CD4-positive, alpha-beta T cell treated with Interleukin-4 for 1 hour (primary cell): ENCODE measurements around the gene MEX3D.

Experiments
- DNase-seq, 2 donors: peaks; one replicate each; pipeline ENCODE4 v3.0.0-alpha.2; 2020 to 2022

The MEX3D gene

DNA sequence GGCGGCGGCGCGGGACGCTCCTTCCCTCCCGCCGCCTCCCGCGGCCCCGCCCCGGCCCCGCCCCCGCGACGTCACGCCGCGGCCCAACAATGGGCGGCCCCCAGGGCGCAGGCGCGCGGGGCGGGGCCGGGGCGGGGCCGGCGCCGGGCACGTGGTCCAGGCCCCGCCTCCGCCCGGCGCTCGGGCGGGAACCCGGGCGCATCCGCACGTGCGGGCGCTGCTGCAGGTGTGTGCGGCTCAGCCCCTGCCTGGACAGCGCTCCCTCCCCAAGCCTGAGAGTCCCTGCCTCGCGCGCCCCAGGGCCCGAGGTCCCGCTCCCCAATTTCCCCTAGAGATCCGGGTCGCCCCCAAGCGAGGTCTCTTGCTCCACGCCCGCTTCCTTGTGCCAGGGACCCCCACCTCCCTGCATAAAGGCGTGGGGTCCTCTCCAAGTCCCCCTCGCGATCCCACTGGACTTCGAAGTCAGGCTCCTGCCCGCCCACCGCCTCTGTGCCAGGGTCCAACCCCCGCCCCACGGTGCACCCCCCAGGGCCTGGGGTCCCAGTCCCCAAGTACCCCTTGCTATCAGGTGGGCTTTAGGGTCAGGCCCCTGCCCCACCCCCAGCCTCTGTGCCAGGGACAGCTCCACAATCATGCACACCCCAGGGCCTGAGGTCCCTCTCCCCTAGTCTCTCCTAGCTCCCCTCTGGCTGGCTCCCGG is at the start of gene MEX3D:
Gene MEX3D, minus strand, starts transcription at position 6 of the 700 bp plus-strand sequence. CDS start 267 bp downstream, outside the sequence.
- peak; percentile 79 to 81 for DNase-seq

DNA sequence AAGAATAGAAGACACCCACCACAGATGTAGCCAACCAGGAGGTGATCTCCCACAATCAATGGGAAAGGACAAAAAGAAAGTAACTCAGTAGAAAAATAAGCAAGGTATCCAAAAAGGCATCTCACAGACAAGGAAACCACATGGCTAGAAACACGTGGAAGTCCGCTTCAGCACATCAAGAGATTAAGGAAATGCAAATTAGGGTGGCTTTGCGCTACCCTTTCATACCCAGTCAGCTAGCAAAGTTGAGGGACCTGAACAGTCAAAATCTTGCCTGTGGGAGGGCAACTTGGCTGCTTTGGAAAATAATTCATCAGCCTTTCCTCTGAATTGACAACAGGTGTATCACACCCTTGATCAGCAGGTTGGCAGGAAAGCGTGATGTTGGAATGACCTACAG is 48.8 kb upstream of the MEX3D start:
- no peak for DNase-seq

DNA sequence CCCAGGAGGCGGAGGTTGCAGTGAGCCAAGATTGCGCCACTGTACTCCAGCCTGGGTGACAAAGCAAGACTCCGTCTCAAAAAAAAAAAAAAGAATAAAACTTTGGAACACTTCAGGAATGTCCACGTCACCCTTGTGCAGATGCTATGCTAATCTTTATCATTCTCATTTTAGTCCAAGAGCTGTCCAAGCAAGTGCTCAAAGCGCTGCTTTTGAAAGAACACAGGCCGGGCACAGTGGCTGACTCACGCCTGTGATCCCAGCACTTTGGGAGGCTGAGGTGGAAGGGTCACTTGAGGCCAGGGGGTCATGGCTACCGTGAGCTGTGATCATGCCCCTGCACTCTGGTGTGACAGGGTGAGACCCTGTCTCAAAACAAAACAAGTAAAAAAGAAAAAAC is 48.3 kb upstream of the MEX3D start:
- DNase-seq, result no peak

DNA sequence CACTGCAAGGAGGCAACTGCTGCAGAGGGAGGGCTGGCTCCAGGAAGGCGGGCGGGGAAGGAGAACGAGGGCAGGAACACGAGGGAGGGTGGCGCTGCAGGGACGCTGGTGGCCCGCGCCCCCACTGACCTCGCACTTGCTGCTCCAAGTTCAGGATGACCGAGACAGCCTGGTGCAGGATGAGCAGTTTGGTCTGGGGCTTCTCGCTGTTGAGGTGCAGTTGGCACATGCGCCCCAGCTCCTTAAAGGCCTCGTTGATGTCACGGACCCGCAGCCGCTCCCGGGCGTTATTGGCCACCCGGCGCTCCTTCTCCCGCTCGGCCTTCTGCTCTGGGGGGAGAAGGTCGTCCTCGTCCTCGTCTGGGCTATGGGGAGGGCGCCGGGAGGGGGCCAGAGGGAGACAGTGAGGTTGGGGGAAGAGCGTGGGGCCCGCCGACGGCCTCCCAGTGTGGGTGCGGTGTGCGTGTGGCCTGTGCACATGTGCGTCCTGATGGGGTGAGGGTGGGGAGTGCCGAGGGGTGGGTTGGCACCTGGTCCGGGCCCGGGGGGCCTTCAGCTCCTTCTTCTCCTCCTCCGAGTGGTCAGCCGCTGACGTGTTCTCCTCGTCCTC is 47.1 kb upstream of the MEX3D start:
- no peak for DNase-seq

DNA sequence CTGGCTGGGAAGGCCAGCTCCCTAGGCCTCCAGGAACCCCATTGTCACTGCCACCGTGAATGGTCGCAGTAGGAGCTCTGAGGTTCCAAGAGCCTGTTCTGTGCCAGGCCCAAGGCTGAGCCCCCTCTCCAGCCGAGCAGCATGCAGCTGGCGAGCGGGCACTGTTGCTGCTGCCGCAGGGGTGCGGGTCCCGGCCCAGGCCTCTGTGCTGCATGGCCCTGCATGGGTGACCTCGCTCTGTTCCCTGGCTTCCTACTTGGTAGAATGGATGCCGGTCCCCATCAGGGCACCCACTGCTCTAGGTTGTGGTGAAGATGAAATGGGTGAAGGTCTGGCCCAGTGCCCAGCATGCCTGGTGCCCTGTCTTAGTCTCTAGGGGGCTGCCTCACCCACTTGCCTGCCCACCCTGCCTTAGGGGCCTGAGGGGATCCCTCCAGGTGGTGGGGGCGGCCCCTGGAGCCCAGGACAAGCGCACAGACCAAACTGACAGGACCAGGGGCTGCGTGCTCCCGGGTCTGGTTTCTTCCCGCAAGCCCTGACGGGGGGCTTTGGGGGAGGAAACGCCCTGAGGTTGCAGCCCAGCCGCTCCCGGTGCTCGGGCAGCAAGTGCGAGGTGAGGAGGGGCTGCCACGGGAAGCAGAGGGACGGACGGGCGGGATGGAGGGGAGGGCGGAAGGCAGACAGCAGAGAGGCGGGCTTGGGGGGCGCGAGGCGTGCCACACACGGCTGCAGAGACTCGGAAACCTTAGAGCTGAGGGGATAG is 45.9 kb upstream of the MEX3D start:
- no peak for DNase-seq

- DNase-seq, result no peak
These were observed 45.0 kb upstream of the MEX3D start for GRCh38 chr19:1613146-1613545.

DNA sequence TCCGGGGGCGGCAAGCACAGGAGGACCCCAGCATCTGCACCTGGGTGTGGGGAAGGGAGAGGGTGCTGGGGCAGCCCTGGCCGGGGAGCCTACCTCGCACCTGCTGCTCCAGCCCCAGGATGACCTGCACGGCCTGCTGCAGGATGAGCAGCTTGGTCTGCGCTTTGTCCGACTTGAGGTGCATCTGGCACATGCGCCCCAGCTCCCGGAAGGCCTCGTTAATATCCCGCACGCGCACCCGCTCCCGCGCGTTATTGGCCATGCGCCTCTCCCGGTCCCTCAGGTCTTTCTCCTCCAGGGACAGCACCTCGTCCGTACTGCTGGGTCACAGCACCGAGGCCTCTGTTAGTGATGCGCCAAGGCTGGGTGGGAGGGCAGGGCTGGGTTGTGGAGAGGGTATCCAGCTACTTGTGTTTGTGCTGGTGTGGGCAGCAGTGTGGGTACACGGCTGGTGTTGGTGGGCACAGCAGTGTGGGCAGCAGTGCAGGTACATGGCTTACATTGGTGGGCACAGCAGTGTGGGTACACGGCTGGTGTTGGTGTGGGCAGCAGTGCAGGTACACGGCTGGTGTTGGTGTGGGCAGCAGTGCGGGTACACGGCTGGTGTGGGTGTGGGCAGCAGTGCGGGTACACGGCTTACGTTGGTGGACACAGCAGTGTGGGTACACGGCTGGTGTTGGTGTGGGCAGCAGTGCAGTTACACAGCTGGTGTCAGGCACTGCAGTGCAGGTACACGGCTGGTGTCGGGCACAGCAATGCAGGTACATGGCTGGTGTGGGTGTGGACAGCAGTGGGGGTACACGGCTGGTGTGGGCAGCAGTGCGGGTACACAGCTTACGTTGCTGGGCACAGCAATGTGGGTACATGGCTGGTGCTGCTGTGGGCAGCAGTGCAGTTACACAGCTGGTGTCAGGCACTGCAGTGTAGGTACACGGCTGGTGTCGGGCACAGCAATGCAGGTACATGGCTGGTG is 44.3 kb upstream of the MEX3D start:
- no peak for DNase-seq

GRCh38 chr19:1611353-1611752 is 43.2 kb upstream of the MEX3D start:
- no peak for DNase-seq

- DNase-seq, result no peak
These were observed 42.5 kb upstream of the MEX3D start for GRCh38 chr19:1610579-1610978.

GRCh38 chr19:1609680-1610474 is 41.8 kb upstream of the MEX3D start:
- DNase-seq, result no peak

DNA sequence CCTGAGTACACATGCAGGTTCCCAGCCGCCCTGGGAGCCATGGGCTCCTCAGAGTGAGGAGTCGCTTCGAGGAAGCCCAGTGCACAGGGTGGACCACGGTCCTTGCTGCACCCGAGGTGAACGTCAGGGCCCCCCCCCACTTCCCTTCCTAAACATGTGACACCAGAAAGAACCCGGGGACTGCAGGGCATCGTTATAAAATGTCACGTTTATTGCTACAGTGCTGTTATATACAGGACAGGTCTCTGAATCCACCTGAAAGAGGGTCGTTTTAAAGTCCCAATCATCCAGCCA is 40.9 kb upstream of the MEX3D start:
- DNase-seq, result peak; percentile 28 to 34

DNA sequence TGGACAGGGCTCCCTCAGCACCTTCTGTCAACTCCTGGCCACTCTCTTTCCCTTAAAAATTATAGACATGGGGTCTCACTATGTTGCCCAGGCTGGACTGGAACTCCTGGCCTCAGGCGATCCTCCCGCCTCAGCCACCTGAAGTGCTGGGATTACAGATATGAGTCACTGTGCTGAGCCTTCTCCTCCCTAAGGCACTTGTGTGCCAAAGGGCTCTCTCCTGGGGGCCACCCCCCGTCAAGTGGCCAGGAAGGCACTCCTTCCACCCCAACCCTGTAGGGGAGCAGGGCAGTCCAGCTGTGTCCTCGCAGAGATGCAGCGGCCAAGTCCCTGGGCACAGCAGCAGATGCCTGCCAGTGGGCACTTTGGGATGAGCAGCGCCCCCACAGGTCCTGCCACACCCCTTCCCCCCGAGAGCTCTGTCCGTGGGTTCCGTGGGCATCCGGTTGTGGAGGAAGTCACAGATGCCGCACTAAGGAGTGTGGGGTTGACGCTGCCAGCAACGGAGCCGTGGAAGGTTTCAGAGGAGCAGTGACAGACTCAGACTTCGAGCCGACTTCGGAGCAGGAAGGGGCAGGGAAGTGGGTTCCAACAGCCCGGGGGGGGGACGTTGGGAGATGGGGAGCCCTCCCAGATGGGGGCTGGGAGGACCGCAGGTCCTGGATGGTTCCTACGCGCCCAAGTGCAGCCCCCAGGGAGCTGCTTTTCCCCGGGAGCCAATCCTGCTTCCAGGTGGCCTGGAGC is 40.4 kb upstream of the MEX3D start:
- DNase-seq, result peak; percentile 18 to 48

GRCh38 chr19:1606138-1606651 is 38.1 kb upstream of the MEX3D start:
- no peak for DNase-seq

- peak; percentile 94 for DNase-seq
These were observed 37.4 kb upstream of the MEX3D start, which contains the start of gene UQCR11 for GRCh38 chr19:1605236-1606137. Gene UQCR11, minus strand, starts transcription at chr19:1605462. Its CDS starts 53 bp downstream, at chr19:1605409.

DNA sequence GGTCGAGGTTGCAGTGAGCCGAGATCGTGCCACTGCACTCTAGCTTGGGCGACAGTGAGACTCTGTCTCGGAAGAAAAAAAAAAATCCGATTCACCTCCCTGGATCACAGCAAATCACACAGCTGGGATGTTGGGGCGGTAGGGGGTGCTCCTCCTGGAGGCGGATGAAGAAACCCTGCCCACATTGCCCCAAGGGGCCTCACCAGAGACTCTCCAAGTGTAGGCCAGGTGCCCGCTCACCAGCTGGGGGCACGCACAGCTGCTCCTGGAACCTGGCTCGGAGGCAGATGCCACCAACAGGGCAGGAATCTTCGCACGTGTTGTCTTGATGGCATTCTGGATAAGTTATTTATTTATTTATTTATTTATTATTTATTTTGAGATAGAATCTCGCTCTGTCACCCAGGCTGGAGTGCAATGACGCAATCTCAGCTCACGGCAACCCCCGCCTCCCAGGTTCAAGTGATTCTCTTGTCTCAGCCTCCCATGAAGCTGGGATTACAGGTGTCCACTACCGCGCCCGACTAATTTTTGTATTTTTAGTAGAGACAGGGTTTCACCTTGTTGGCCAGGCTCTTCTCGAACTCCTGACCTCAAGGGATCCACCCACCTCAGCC is 34.1 kb upstream of the MEX3D start:
- DNase-seq, result no peak

DNA sequence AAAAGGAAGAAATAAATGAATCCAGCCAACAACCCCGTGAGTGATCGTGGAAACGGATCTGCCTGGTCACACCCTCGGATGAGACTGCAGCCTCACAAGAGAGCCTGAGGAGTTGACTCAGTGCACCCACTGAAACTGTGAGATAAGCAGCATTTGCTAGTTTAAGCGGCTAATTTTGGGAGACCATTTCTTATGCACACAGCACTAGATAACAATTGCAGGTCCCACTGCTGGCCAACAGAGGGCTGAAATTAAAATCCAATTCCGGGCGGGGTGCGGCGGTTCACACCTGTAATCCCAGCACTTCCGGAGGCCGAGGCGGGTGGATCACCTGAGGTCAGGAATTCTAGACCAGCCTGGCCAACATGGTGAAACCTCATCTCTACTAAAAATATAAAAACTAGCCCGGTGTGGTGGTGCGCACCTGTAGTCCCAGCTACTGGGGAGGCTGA is 33.5 kb upstream of the MEX3D start:
- DNase-seq, result no peak

GRCh38 chr19:1599460-1599846 is 31.3 kb upstream of the MEX3D start:
- no peak for DNase-seq

DNA sequence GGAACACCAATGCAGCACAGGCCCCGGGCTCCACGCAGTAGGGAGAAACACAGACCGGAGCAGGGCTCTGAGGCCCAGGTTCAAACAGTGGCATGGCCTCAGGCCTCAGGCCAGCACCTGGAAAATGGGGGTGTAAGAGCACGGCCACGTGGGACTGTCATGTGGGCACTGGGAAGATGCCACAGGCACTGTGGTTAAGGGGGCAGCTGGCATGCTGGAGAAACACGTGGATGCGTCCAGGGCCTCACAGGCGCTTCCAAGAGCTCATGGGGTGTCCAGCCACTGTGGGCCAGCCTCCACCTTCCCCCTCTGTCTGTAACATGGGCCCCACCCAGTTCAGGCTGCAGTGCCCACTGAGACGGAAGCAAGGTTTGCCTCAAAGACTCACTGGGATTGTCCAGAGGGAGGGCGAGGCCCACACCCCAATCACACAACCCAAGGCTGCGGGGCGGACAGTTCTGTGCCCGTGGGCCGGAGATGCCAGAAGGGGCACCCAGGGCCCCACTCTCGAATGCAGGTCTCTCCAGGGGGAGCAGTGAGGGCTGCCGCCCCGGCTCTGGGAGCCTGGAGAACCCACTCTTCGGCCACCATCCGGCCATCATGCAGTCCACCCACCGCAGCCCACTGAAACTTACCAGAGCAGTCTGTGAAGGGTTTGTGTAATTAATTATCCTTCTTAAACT is 30.8 kb upstream of the MEX3D start:
- DNase-seq, result no peak

- DNase-seq, result no peak
These were observed 25.3 kb upstream of the MEX3D start for GRCh38 chr19:1593501-1593772.
